Ovary (tissue), 9 donors: ENCODE data around the gene TWNK. TPM values are rescaled to one million over a fixed set of nuclear protein-coding genes. Genes with fewer than 3 reads are reported as not detected.

ENCODE experiments used
- DNase-seq, 5 donors: peaks; one replicate each; pipeline ENCODE4 v3.0.0-alpha.2; 2019 to 2020
- H3K27ac ChIP-seq, 2 donors: fragments of 200-600 bp; one replicate each; pipeline versions ENCODE4 v1.5.1 to v1.8.0; 2019 to 2022
- H3K27me3 ChIP-seq: fragments of 200-600 bp; one replicate; pipeline ENCODE4 v1.8.0; 2022
- H3K36me3 ChIP-seq: fragments of 200-600 bp; sonication (generic); one replicate; pipeline ENCODE4 v1.5.1; 2019
- H3K4me1 ChIP-seq: one replicate; pipeline ENCODE4 v1.8.1; 2013; ENCODE audit warnings: mild to moderate bottlenecking, moderate library complexity; ENCODE audit not compliant: insufficient read depth
- H3K4me3 ChIP-seq: fragments of 200-600 bp; sonication (generic); one replicate; pipeline ENCODE4 v1.5.1; 2017
- H3K9me3 ChIP-seq, 2 donors: fragments of 200-600 bp in 1 of 2; sonication (generic) in 1 of 2; one replicate each; pipeline versions ENCODE4 v1.5.1 to v1.8.1; 2013 to 2019; ENCODE audit warnings: mild to moderate bottlenecking in 1 of 2, moderate library complexity in 1 of 2
- CTCF ChIP-seq, 3 donors: fragments of 450-650 bp in 2 of 3; fragments of 200-600 bp in 1 of 3; IDR thresholded peaks; one replicate each; pipeline versions ENCODE4 v1.5.1 to v1.8.0; 2016 to 2022; ENCODE audit warnings: antibody characterized with exemption in 3 of 3, mild to moderate bottlenecking in 1 of 3
- EP300 ChIP-seq: sonication (generic); formaldehyde crosslinking; IDR thresholded peaks from one replicate; pipeline ENCODE4 v1.6.1; 2017; ENCODE audit warnings: antibody characterized with exemption
- POLR2A ChIP-seq: fragments of 450-650 bp; IDR thresholded peaks from one replicate; pipeline ENCODE4 v1.6.1; 2017; ENCODE audit warnings: antibody characterized with exemption, mild to moderate bottlenecking, moderate library complexity
- WGBS, 3 donors: extraction: QIAGEN DNeasy Blood & Tissue Kit in 1 of 3; methylation state at CpG; one replicate each; pipeline versions ENCODE4 v1.1.5 to v1.1.7; 2013 to 2017; 5-methylcytosine and 5-hydroxymethylcytosine counted together
- intact Hi-C, 4 donors: fragments of 100-400 bp; cut with DNase I; formaldehyde crosslinking; loops; one replicate each; pipeline versions ENCODE4 v1.11.0 to v1.15.1; 2022 to 2023
- polyA plus RNA-seq, 2 donors: library from polyadenylated mRNA; stranded (reverse); fragments of 200-250 nt in 1 of 2; fragments of 350-450 nt in 1 of 2; fragmentation: Illumina TruSeq in 1 of 2; extraction: RNeasy Lipid Tissue Mini Kit (QIAGEN cat#74804) in 1 of 2; gene quantifications; one replicate each; pipeline ENCODE4 v1.2.3, GENCODE V29; 2013 to 2014
- total RNA-seq, 7 donors: library from RNA; depleted of rRNA in 2 of 7; stranded (reverse); fragments of >200 nt in 2 of 7; fragmentation: NEBNext Ultra II Directional in 3 of 7; extraction: Animal tissue kit (Norgen Biotek cat#: 25700) in 3 of 7; gene quantifications; one replicate each; pipeline versions ENCODE4 v1.1.0 to v1.2.4, GENCODE V29; 2016 to 2023
- donor health status: DM: no; HTN: no; CAD: no; lungs with moderate emphysema.
- donor health status: DM: no; HTN: no; CAD: no.
- donor health status: Bipolar disorder and iron deficiency.
- donor health status: DM: yes; HTN: yes; CAD: no.
- donor health status: DM: no; HTN: no; CAD: no.
- donor health status: DM: yes; HTN: yes; CAD: no.

TWNK gene
- total and polyA plus RNA-seq, 9 donors = 2.4 to 13.9 (median 10.7) TPM

GRCh38 chr10:100979791-100980272 lies 7.5 kb upstream of the TWNK start:
- H3K36me3 ChIP-seq = no peaks in the 10 kb centered on the region
- no peak overlapping the region for H3K27ac ChIP-seq
- no peak overlapping the region for H3K4me3 ChIP-seq
- peak in 1 of 5 donors; percentile 37 for DNase-seq
- H3K9me3 ChIP-seq = no peaks in the 10 kb centered on the region
- WGBS, 3 donors = 87 to 92% (median 91%) methylated on average over 16 of the region's 16 CpGs
- H3K27me3 ChIP-seq = no peaks in the 10 kb centered on the region
- intact Hi-C loops = no loop called here
- TF ChIP-seq POLR2A (no peak), EP300 (no peak), CTCF (IDR thresholded peaks at IDR 0.05) (no peak)
- H3K4me1 ChIP-seq = no peaks in the 10 kb centered on the region

GRCh38 chr10:100980311-100980710 lies 7.0 kb upstream of the TWNK start:
- Histone ChIP-seq H3K27ac (no peak overlapping the region), H3K27me3 (no peaks in the 10 kb centered on the region), H3K9me3 (no peaks in the 10 kb centered on the region), H3K4me3 (no peak overlapping the region), H3K4me1 (no peaks in the 10 kb centered on the region), H3K36me3 (no peaks in the 10 kb centered on the region)
- intact Hi-C loops = no loop called here
- WGBS, 3 donors = 84 to 87% (median 85%) methylated on average over 2 of the region's 2 CpGs
- DNase-seq = peak in 1 of 5 donors; percentile 11
- TF ChIP-seq EP300 = no peak
- no peak for TF ChIP-seq POLR2A
- no peak for TF ChIP-seq CTCF (IDR thresholded peaks at IDR 0.05)

DNA sequence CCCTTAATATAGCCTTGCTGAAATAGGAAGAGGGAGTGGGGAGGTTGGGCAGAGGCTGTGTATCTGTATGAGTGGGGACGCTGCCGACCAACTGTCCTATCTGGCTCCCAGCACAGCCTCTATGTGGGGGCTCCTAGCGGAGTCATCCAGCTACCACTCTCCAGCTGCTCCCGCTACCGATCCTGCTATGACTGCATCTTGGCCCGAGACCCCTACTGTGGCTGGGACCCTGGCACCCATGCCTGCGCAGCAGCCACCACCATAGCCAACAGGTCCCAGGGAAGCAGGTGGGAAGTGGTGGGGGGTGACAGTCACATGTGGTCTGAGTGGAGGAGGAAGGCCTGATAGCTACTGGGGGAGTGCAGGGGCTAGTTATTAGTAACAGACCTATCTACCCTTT lies 6.6 kb upstream of the TWNK start:
- Histone ChIP-seq H3K27me3 (no peaks in the 10 kb centered on the region), H3K9me3 (no peaks in the 10 kb centered on the region), H3K4me3 (no peak overlapping the region), H3K27ac (no peak overlapping the region), H3K36me3 (no peaks in the 10 kb centered on the region), H3K4me1 (no peaks in the 10 kb centered on the region)
- DNase-seq = peak in 2 of 5 donors; percentile 4 to 26
- WGBS, 3 donors = 77 to 91% (median 86%) methylated on average over 7 of the region's 7 CpGs
- intact Hi-C loops = no loop called here
- TF ChIP-seq CTCF (IDR thresholded peaks at IDR 0.05) (no peak), EP300 (no peak), POLR2A (no peak)

DNA sequence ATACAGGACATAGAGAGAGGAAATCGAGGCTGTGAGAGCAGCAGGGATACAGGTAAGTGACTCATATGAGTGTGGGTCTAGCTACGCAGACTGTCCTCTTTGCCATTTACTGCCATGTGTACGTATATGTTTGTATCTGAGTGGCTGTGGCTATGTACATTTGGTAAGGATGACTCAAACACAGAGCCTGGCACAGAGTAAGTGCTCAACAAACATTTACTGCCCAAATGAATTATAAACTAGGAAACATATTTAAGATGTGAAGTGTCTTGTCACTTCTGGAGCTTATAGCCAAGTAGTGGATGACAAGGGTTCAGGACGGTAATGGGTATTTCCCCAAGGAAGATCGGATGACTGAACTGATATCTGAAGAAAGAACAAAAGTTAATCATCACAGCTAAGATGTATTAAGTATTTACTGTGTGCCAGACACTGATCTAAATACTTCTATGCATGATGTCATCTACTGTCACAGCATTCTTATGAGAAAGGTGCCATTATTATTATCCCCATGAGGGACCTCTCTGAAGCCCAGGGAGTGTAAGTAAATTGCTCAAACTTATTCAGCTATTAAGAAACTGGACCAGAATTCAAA lies 6.1 kb upstream of the TWNK start:
- intact Hi-C loops = no loop called here
- H3K36me3 ChIP-seq = no peaks in the 10 kb centered on the region

More for the DNA sequence above, 6.1 kb upstream of the TWNK start:
- TF ChIP-seq CTCF (IDR thresholded peaks at IDR 0.05) (no peak), EP300 (no peak), POLR2A (no peak)
- Histone ChIP-seq H3K27ac (no peak overlapping the region), H3K27me3 (no peaks in the 10 kb centered on the region), H3K9me3 (no peaks in the 10 kb centered on the region), H3K4me3 (no peak overlapping the region), H3K4me1 (no peaks in the 10 kb centered on the region)
- WGBS, 3 donors = 83 to 89% (median 85%) methylated on average over 5 of the region's 5 CpGs
- no peak for DNase-seq
